GM12878 (cell line): ENCODE data around the gene RPL13A. TPM values are rescaled to one million over a fixed set of nuclear protein-coding genes. Genes with fewer than 3 reads are reported as not detected.

Source experiments
- BACH1 ChIP-seq: fragments of 450-650 bp; IDR thresholded peaks from 2 replicates; pipeline ENCODE4 v1.6.1; 2017; ENCODE audit warnings: mild to moderate bottlenecking, borderline replicate concordance
- BHLHE40 ChIP-seq, 2 experiments: fragments of 450-650 bp in 1 of 2; IDR thresholded peaks; 2 replicates each; pipeline ENCODE4 v1.6.1; 2011 to 2017; ENCODE audit warnings: low read depth in 2 of 2, borderline replicate concordance in 1 of 2, improper control_type of control experiment in 1 of 2, low read length in 1 of 2, mild to moderate bottlenecking in 1 of 2
- CHD1 ChIP-seq: IDR thresholded peaks from 2 replicates; pipeline ENCODE4 v1.6.1; 2012; ENCODE audit warnings: low read depth, low read length, improper control_type of control experiment
- CHD4 ChIP-seq: fragments of 200-600 bp; sonication (generic); IDR thresholded peaks from 2 replicates; pipeline ENCODE4 v1.6.1; 2016; ENCODE audit warnings: mild to moderate bottlenecking
- CREM ChIP-seq: IDR thresholded peaks from 2 replicates; pipeline ENCODE4 v1.6.1; 2014; ENCODE audit warnings: antibody characterized with exemption, low read depth
- MEF2B ChIP-seq: fragments of 450-650 bp; IDR thresholded peaks from 2 replicates; pipeline ENCODE4 v1.6.1; 2018; ENCODE audit warnings: mild to moderate bottlenecking, moderate library complexity; ENCODE audit not compliant: partially characterized antibody, poor library complexity, severe bottlenecking
- POLR2A ChIP-seq: IDR thresholded peaks from 2 replicates; pipeline ENCODE4 v1.6.1; 2011; ENCODE audit warnings: low read depth, mild to moderate bottlenecking, low read length
- POLR2AphosphoS2 ChIP-seq: IDR thresholded peaks from 2 replicates; pipeline ENCODE4 v1.6.1; 2011; ENCODE audit warnings: low read depth, mild to moderate bottlenecking, low read length, improper control_type of control experiment, moderate library complexity
- POU2F2 ChIP-seq: IDR thresholded peaks from 3 replicates; pipeline ENCODE4 v1.6.1; 2011; ENCODE audit warnings: low read depth, mild to moderate bottlenecking, low read length, borderline replicate concordance
- SIN3A ChIP-seq: IDR thresholded peaks from 2 replicates; pipeline ENCODE4 v1.6.1; 2012; ENCODE audit warnings: low read depth, low read length, improper control_type of control experiment
- SPI1 ChIP-seq: IDR thresholded peaks from 2 replicates; pipeline ENCODE4 v1.6.1; 2011; ENCODE audit warnings: low read depth, mild to moderate bottlenecking, low read length, moderate library complexity, borderline replicate concordance; ENCODE audit not compliant: insufficient read depth
- SRF ChIP-seq, 2 experiments: IDR thresholded peaks; 2 replicates each; pipeline ENCODE4 v1.6.1; 2011; ENCODE audit warnings: low read depth in 2 of 2, low read length in 2 of 2, mild to moderate bottlenecking in 1 of 2, moderate library complexity in 1 of 2
- SUPT20H ChIP-seq: IDR thresholded peaks from 2 replicates; pipeline ENCODE4 v1.6.1; 2011; ENCODE audit warnings: low read depth, mild to moderate bottlenecking, low read length, moderate library complexity, borderline replicate concordance; ENCODE audit not compliant: control insufficient read depth
- TARDBP ChIP-seq: IDR thresholded peaks from 2 replicates; pipeline ENCODE4 v1.6.1; 2016; ENCODE audit warnings: borderline replicate concordance
- YBX1 ChIP-seq: fragments of 450-650 bp; IDR thresholded peaks from 2 replicates; pipeline ENCODE4 v1.6.1; 2016; ENCODE audit warnings: antibody characterized with exemption
- ZNF24 ChIP-seq: fragments of 450-650 bp; IDR thresholded peaks from 2 replicates; pipeline ENCODE4 v1.6.1; 2017; ENCODE audit warnings: antibody characterized with exemption, mild to moderate bottlenecking
- polyA plus RNA-seq, 11 experiments: library from polyadenylated mRNA; depleted of rRNA in 4 of 11; unstranded in 6 of 11; stranded (reverse) in 5 of 11; fragments of >200 nt; fragmentation: Nextera tagmentation in 4 of 11; fragmentation: Illumina TruSeq in 1 of 11; extraction: Ambion mirVana in 4 of 11; extraction: Trizol in 1 of 11; gene quantifications; 1 replicate in 1 of 11; 2 replicates in 10 of 11; pipeline versions ENCODE4 v1.2.1 to v1.2.3, GENCODE V29; 2011 to 2016; ENCODE audit warnings: inconsistent platforms in 2 of 11, missing spikeins in 2 of 11, low read depth in 1 of 11
- total RNA-seq, 4 experiments: library from RNA; depleted of rRNA in 3 of 4; stranded (reverse); fragments of >200 nt in 3 of 4; fragmentation: Illumina TruSeq in 1 of 4; extraction: Trizol in 1 of 4; gene quantifications; 2 replicates each; pipeline versions ENCODE4 v1.2.1 to v1.2.3, GENCODE V29; 2013 to 2021
- TF ChIP-seq, protein P1 (sequence below): fragments of 450-650 bp; IDR thresholded peaks from 2 replicates; pipeline ENCODE4 v1.6.1; 2017; ENCODE audit warnings: antibody characterized with exemption, mild to moderate bottlenecking, moderate library complexity
- TF ChIP-seq, protein P2 (sequence below), 3 experiments: IDR thresholded peaks in 2 of 3; conservative IDR thresholded peaks in 1 of 3; 2 replicates each; pipeline ENCODE4 v1.5.1; 2011; ENCODE audit warnings: low read depth in 3 of 3, low read length in 3 of 3, mild to moderate bottlenecking in 3 of 3, control low read depth in 2 of 3, moderate library complexity in 2 of 3, inconsistent platforms in 1 of 3, mixed read lengths in 1 of 3; ENCODE audit not compliant: control insufficient read depth in 2 of 3, insufficient read depth in 1 of 3; ENCODE audit errors: extremely low read depth in 1 of 3
- TF ChIP-seq, protein P3 (sequence below): fragments of 450-650 bp; formaldehyde crosslinking; IDR thresholded peaks from 2 replicates; pipeline ENCODE4 v1.5.0; 2022; ENCODE audit warnings: mild to moderate bottlenecking, missing genetic modification characterization
- TF ChIP-seq, protein P4 (sequence below): IDR thresholded peaks from 2 replicates; pipeline ENCODE4 v1.6.1; 2011; ENCODE audit warnings: borderline replicate concordance, low read depth, mild to moderate bottlenecking, moderate library complexity, mixed read lengths, low read length; ENCODE audit not compliant: insufficient read depth; ENCODE audit errors: extremely low read length

Gene RPL13A
- total and polyA plus RNA-seq, 10 of the 15 experiments (the other 5 are each of a cell fraction or from before 2014, with no cell fraction given), result 1,426 to 8,961 (median 4,266) TPM

DNA sequence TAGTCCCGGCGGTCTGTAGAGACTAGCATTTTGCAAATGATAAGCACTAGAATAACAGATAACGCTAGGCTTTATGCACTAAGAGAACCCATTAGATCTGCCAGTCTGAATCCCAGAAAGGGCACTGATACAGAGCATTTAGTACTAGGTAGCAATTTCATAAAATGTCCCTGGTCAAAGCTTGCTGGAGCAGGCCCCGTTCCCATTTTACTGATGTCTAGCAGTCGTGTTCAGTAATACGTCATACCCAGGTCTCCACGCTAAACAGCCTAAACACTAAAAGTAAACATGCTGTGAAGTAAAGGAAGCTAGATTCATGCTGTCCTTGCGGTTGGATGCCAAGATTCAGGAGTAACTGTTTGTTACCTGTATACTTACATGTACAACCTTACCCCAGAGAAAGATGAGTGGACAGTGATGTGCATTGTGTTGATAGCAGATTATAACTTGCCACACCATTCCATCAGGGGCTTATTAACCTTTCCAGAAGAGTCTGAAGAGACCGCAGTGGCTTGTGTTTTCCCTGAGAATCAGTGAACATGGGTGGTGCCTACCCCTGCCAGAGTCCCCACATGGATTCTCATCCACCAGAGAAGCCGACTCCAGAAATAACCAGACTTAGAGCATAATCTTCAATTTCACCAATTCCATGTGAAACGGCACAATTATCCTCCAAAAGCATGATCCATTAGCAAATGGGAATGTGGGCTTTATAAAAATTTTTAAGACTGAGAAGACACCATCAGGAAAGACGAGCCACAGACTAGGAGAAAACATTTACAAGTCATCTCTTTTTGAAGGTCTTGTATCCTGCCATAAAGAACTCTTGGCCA lies 5.4 kb downstream of the RPL13A start (continued):
- TF ChIP-seq, protein P1, sequence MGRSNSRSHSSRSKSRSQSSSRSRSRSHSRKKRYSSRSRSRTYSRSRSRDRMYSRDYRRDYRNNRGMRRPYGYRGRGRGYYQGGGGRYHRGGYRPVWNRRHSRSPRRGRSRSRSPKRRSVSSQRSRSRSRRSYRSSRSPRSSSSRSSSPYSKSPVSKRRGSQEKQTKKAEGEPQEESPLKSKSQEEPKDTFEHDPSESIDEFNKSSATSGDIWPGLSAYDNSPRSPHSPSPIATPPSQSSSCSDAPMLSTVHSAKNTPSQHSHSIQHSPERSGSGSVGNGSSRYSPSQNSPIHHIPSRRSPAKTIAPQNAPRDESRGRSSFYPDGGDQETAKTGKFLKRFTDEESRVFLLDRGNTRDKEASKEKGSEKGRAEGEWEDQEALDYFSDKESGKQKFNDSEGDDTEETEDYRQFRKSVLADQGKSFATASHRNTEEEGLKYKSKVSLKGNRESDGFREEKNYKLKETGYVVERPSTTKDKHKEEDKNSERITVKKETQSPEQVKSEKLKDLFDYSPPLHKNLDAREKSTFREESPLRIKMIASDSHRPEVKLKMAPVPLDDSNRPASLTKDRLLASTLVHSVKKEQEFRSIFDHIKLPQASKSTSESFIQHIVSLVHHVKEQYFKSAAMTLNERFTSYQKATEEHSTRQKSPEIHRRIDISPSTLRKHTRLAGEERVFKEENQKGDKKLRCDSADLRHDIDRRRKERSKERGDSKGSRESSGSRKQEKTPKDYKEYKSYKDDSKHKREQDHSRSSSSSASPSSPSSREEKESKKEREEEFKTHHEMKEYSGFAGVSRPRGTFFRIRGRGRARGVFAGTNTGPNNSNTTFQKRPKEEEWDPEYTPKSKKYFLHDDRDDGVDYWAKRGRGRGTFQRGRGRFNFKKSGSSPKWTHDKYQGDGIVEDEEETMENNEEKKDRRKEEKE, result no peak
- TF ChIP-seq BACH1, result no peak; the same call in 1 of the 2 replicates
- no peak for TF ChIP-seq CHD4
- no peak for TF ChIP-seq YBX1
- TF ChIP-seq, protein P2, sequence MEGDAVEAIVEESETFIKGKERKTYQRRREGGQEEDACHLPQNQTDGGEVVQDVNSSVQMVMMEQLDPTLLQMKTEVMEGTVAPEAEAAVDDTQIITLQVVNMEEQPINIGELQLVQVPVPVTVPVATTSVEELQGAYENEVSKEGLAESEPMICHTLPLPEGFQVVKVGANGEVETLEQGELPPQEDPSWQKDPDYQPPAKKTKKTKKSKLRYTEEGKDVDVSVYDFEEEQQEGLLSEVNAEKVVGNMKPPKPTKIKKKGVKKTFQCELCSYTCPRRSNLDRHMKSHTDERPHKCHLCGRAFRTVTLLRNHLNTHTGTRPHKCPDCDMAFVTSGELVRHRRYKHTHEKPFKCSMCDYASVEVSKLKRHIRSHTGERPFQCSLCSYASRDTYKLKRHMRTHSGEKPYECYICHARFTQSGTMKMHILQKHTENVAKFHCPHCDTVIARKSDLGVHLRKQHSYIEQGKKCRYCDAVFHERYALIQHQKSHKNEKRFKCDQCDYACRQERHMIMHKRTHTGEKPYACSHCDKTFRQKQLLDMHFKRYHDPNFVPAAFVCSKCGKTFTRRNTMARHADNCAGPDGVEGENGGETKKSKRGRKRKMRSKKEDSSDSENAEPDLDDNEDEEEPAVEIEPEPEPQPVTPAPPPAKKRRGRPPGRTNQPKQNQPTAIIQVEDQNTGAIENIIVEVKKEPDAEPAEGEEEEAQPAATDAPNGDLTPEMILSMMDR (IDR thresholded peaks at IDR 0.05 in 2 of 3, conservative IDR thresholded peaks at IDR 0.05 in 1 of 3; ENCODE audit: control insufficient read depth in 2 of 3, extremely low read depth in 1 of 3, insufficient read depth in 1 of 3, low read depth in 3 of 3, low read length in 3 of 3), result no peak
- TF ChIP-seq, protein P3, sequence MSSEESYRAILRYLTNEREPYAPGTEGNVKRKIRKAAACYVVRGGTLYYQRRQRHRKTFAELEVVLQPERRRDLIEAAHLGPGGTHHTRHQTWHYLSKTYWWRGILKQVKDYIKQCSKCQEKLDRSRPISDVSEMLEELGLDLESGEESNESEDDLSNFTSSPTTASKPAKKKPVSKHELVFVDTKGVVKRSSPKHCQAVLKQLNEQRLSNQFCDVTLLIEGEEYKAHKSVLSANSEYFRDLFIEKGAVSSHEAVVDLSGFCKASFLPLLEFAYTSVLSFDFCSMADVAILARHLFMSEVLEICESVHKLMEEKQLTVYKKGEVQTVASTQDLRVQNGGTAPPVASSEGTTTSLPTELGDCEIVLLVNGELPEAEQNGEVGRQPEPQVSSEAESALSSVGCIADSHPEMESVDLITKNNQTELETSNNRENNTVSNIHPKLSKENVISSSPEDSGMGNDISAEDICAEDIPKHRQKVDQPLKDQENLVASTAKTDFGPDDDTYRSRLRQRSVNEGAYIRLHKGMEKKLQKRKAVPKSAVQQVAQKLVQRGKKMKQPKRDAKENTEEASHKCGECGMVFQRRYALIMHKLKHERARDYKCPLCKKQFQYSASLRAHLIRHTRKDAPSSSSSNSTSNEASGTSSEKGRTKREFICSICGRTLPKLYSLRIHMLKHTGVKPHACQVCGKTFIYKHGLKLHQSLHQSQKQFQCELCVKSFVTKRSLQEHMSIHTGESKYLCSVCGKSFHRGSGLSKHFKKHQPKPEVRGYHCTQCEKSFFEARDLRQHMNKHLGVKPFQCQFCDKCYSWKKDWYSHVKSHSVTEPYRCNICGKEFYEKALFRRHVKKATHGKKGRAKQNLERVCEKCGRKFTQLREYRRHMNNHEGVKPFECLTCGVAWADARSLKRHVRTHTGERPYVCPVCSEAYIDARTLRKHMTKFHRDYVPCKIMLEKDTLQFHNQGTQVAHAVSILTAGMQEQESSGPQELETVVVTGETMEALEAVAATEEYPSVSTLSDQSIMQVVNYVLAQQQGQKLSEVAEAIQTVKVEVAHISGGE (CRISPR knock-in tag), result no peak
- no peak for TF ChIP-seq TARDBP
- TF ChIP-seq MEF2B, result no peak
- TF ChIP-seq POU2F2, result no peak; the same call in 1 of the 3 replicates
- TF ChIP-seq CHD1, result no peak
- TF ChIP-seq BHLHE40 (IDR thresholded peaks at IDR 0.05; ENCODE audit: borderline replicate concordance in 1 of 2, low read depth in 2 of 2, low read length in 1 of 2), result no peak
- TF ChIP-seq SPI1, result no peak
- peak; percentile 97 for TF ChIP-seq POLR2AphosphoS2
- TF ChIP-seq ZNF24, result no peak
- TF ChIP-seq POLR2A, result peak; percentile 68
- TF ChIP-seq, protein P4, sequence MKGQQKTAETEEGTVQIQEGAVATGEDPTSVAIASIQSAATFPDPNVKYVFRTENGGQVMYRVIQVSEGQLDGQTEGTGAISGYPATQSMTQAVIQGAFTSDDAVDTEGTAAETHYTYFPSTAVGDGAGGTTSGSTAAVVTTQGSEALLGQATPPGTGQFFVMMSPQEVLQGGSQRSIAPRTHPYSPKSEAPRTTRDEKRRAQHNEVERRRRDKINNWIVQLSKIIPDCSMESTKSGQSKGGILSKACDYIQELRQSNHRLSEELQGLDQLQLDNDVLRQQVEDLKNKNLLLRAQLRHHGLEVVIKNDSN, result no peak
- 0 out of 2 replicates have a peak, but pooled peaks have one; percentile 25 for TF ChIP-seq CREM
- no peak for TF ChIP-seq SIN3A
- no peak for TF ChIP-seq SUPT20H
- no peak for TF ChIP-seq SRF (IDR thresholded peaks at IDR 0.05; ENCODE audit: low read depth in 2 of 2, low read length in 2 of 2)
